K562 (cell line): ENCODE results near the gene HSPB7. TPM values are rescaled to one million over a fixed set of nuclear protein-coding genes. Genes with fewer than 3 reads are reported as not detected.

Experiments used
- BCL6 ChIP-seq: fragments of 250-450 bp; sonication (Bioruptor Pico); IDR thresholded peaks from 2 replicates; pipeline ENCODE4 v1.4.0; 2020
- DACH1 ChIP-seq: fragments of 450-650 bp; IDR thresholded peaks from 2 replicates; pipeline ENCODE4 v1.6.1; 2018; ENCODE audit not compliant: partially characterized antibody
- FUS ChIP-seq: fragments of 200-400 bp; formaldehyde crosslinking; optimal IDR thresholded peaks from 2 replicates; pipeline ENCODE3; 2017; ENCODE audit warnings: low read depth, low read length
- HDAC3 ChIP-seq: fragments of 450-650 bp; IDR thresholded peaks from 2 replicates; pipeline ENCODE4 v1.6.1; 2018; ENCODE audit warnings: borderline replicate concordance, mild to moderate bottlenecking, moderate library complexity; ENCODE audit not compliant: partially characterized antibody
- KLF16 ChIP-seq: IDR thresholded peaks from 2 replicates; pipeline ENCODE4 v1.6.1; 2016; ENCODE audit warnings: antibody characterized with exemption
- MAZ ChIP-seq, 2 experiments: fragments of 450-650 bp in 1 of 2; sonication (generic) in 1 of 2; formaldehyde crosslinking; IDR thresholded peaks in 1 of 2; conservative IDR thresholded peaks in 1 of 2; 2 replicates each; pipeline versions ENCODE4 v1.4.0 to v1.5.0; 2020; ENCODE audit warnings: mild to moderate bottlenecking in 1 of 2, missing genetic modification reagents in 1 of 2
- NFXL1 ChIP-seq: fragments of 450-650 bp; formaldehyde crosslinking; IDR thresholded peaks from 2 replicates; pipeline ENCODE4 v1.4.0; 2021; ENCODE audit warnings: mild to moderate bottlenecking
- PML ChIP-seq: IDR thresholded peaks from 2 replicates; pipeline ENCODE4 v1.6.1; 2012; ENCODE audit warnings: low read length, inconsistent platforms
- RUNX1 ChIP-seq: sonication (generic); IDR thresholded peaks from 2 replicates; pipeline ENCODE4 v1.6.1; 2016; ENCODE audit warnings: antibody characterized with exemption, low read depth
- TBL1XR1 ChIP-seq, 2 experiments: IDR thresholded peaks; 2 replicates each; pipeline ENCODE4 v1.6.1; 2012; ENCODE audit warnings: improper control_type of control experiment in 2 of 2, low read length in 2 of 2, mild to moderate bottlenecking in 1 of 2
- TCFL5 ChIP-seq: fragments of 250-450 bp; sonication (Bioruptor Pico); conservative IDR thresholded peaks from 2 replicates; pipeline ENCODE4 v1.6.1; 2021; ENCODE audit warnings: mild to moderate bottlenecking, moderate library complexity, matching md5 sums
- ZNF24 ChIP-seq: fragments of 450-650 bp; IDR thresholded peaks from 2 replicates; pipeline ENCODE4 v1.6.1; 2016
- ZNF3 ChIP-seq: fragments of 250-450 bp; sonication (Bioruptor Pico); IDR thresholded peaks from 2 replicates; pipeline ENCODE4 v1.5.0; 2021; ENCODE audit warnings: mild to moderate bottlenecking, moderate library complexity
- ZNF696 ChIP-seq: fragments of 250-450 bp; sonication (Bioruptor Pico); conservative IDR thresholded peaks from 2 replicates; pipeline ENCODE4 v1.4.0; 2020; ENCODE audit warnings: mild to moderate bottlenecking, moderate library complexity
- polyA plus RNA-seq, 8 experiments: library from polyadenylated mRNA; depleted of rRNA in 4 of 8; stranded (reverse) in 5 of 8; unstranded in 3 of 8; fragments of >200 nt; fragmentation: Nextera tagmentation in 2 of 8; fragmentation: Illumina TruSeq in 1 of 8; extraction: Ambion mirVana in 2 of 8; extraction: Trizol in 1 of 8; gene quantifications; 2 replicates each; pipeline versions ENCODE4 v1.2.1 to v1.2.3, GENCODE V29; 2011 to 2014; ENCODE audit warnings: inconsistent platforms in 1 of 8, missing spikeins in 1 of 8
- total RNA-seq, 7 experiments: library from RNA; depleted of rRNA in 6 of 7; stranded (reverse); fragments of >200 nt in 6 of 7; fragmentation: Illumina TruSeq in 2 of 7; extraction: Trizol in 2 of 7; gene quantifications; 2 replicates each; pipeline versions ENCODE4 v1.2.1 to v1.2.3, GENCODE V29; 2011 to 2021; ENCODE audit warnings: low replicate concordance in 1 of 7
- TF ChIP-seq, protein P1 (sequence below): sonication (generic); formaldehyde crosslinking; IDR thresholded peaks from 2 replicates; pipeline ENCODE4 v1.8.1; 2023; ENCODE audit warnings: mild to moderate bottlenecking, missing genetic modification reagents
- TF ChIP-seq, protein P2 (sequence below): fragments of 250-450 bp; sonication (Bioruptor Pico); IDR thresholded peaks from 2 replicates; pipeline ENCODE4 v1.8.0; 2021; ENCODE audit warnings: moderate library complexity, mild to moderate bottlenecking, inconsistent platforms
- TF ChIP-seq, protein P3 (sequence below), 2 experiments: fragments of 450-650 bp; formaldehyde crosslinking in 1 of 2; IDR thresholded peaks; 2 replicates each; pipeline versions ENCODE4 v1.4.0 to v1.6.1; 2014 to 2020; ENCODE audit warnings: mild to moderate bottlenecking in 2 of 2, borderline replicate concordance in 1 of 2, low read depth in 1 of 2

Gene HSPB7
- total and polyA plus RNA-seq, 9 of the 15 experiments (the other 6 are each of a cell fraction or from before 2014, with no cell fraction given), result 0.05 to 0.19 (median 0.07) TPM; not detected in 6

DNA sequence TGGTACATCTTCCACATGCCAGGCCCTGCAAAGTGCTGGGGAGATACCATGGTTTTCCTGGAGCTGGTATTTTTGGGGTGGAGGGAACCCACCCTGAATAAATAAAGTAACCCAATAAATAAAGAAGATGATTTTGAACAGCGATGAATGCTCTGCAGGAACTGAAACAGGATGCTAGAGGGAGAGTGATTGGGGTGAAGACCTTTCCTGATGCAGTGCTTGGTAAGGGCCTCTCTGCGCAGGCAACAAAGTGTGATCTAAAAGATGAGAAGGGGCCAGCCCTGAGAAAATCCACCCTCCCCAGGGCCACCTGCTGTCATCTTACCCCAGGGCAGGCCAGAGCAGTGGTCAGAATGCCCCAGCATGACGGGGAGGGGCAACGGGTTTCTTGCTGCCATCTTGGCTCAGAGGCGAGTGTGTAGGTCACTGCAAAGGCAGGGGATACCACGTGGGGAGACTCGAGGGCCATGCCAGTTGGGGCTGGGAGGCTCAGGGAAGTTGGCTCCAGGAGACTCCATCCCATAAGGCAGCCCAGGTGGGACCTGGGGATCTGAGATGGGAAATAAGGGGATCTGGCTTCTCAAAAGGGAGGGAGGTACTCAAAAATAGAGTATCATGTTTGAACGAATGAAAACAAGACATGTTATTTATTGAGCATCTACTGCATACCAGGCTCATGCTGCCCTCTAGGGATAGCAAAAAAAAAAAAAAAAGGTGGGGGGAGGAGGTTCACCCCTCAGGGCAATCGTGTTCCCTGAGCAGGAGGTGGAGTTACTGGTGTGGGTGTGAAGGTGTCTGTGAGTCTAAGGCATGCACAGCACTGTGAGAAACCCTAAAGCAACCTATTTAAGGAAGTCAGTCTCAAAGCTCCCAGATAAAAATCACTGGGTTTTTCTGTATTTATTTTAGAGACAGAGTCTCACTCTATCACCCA is 11.0 kb downstream of the HSPB7 start (continued):
- TF ChIP-seq RUNX1 (no peak), TCFL5 (CRISPR knock-in tag) (no peak), DACH1 (no peak), NFXL1 (CRISPR knock-in tag) (no peak), KLF16 (no peak), ZNF3 (CRISPR knock-in tag) (no peak), ZNF696 (no peak), MAZ (CRISPR knock-in tag; conservative IDR thresholded peaks at IDR 0.05 in 1 of 2, IDR thresholded peaks at IDR 0.05 in 1 of 2) (peak in 1 of 2 experiments; percentile 75; a peak in 2 of 4 replicates), PML (no peak), ZNF24 (peak; percentile 65; the same call in 1 of the 2 replicates), FUS (no peak), BCL6 (CRISPR knock-in tag) (no peak), TBL1XR1 (IDR thresholded peaks at IDR 0.05; ENCODE audit: low read length in 2 of 2) (no peak), HDAC3 (no peak)
- TF ChIP-seq, protein P1, sequence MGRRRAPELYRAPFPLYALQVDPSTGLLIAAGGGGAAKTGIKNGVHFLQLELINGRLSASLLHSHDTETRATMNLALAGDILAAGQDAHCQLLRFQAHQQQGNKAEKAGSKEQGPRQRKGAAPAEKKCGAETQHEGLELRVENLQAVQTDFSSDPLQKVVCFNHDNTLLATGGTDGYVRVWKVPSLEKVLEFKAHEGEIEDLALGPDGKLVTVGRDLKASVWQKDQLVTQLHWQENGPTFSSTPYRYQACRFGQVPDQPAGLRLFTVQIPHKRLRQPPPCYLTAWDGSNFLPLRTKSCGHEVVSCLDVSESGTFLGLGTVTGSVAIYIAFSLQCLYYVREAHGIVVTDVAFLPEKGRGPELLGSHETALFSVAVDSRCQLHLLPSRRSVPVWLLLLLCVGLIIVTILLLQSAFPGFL, result no peak
- TF ChIP-seq, protein P2, sequence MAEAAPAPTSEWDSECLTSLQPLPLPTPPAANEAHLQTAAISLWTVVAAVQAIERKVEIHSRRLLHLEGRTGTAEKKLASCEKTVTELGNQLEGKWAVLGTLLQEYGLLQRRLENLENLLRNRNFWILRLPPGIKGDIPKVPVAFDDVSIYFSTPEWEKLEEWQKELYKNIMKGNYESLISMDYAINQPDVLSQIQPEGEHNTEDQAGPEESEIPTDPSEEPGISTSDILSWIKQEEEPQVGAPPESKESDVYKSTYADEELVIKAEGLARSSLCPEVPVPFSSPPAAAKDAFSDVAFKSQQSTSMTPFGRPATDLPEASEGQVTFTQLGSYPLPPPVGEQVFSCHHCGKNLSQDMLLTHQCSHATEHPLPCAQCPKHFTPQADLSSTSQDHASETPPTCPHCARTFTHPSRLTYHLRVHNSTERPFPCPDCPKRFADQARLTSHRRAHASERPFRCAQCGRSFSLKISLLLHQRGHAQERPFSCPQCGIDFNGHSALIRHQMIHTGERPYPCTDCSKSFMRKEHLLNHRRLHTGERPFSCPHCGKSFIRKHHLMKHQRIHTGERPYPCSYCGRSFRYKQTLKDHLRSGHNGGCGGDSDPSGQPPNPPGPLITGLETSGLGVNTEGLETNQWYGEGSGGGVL (CRISPR knock-in tag), result no peak
- TF ChIP-seq, protein P3, sequence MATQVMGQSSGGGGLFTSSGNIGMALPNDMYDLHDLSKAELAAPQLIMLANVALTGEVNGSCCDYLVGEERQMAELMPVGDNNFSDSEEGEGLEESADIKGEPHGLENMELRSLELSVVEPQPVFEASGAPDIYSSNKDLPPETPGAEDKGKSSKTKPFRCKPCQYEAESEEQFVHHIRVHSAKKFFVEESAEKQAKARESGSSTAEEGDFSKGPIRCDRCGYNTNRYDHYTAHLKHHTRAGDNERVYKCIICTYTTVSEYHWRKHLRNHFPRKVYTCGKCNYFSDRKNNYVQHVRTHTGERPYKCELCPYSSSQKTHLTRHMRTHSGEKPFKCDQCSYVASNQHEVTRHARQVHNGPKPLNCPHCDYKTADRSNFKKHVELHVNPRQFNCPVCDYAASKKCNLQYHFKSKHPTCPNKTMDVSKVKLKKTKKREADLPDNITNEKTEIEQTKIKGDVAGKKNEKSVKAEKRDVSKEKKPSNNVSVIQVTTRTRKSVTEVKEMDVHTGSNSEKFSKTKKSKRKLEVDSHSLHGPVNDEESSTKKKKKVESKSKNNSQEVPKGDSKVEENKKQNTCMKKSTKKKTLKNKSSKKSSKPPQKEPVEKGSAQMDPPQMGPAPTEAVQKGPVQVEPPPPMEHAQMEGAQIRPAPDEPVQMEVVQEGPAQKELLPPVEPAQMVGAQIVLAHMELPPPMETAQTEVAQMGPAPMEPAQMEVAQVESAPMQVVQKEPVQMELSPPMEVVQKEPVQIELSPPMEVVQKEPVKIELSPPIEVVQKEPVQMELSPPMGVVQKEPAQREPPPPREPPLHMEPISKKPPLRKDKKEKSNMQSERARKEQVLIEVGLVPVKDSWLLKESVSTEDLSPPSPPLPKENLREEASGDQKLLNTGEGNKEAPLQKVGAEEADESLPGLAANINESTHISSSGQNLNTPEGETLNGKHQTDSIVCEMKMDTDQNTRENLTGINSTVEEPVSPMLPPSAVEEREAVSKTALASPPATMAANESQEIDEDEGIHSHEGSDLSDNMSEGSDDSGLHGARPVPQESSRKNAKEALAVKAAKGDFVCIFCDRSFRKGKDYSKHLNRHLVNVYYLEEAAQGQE (IDR thresholded peaks at IDR 0.05; ENCODE audit: borderline replicate concordance), result peak; percentile 18; the same call in 1 of the 2 replicates
- TF ChIP-seq, protein P3 (CRISPR knock-in tag; IDR thresholded peaks at IDR 0.05; ENCODE audit: low read depth), result no peak
